ENCODE measurements around the gene MACROH2A2.

MACROH2A2 gene

DNA sequence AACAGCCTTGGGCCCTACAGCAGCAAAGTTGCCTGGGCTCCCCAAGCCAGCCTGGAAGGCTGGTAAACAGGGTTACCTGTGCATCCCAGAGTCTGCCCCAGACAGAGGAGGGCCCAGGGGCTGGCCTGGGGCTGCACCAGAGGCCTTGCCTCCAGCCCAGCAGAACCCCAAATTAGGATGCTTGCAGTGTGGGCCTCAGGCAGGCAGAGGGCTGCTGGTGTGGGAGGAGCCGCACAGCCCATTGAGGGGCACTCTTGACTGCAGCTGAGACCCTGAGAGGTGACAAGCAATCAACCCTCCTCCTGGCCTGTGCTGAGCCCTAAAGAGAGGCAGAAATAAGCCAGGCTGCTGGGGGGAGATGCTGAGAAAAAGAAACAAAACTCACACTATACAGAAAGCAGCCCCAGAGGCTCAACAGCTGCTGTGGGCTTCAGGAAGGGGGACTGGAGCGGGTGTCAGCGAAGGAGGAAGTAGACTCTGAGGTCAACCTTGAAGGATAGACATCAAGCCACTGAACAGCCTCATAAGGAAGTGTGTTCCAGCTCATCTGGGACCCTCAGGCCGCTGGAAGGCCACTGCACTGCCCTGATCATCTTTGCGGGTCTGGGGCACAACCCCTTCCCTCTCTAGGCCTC is 73.4 kb downstream of the MACROH2A2 start:
- no peak overlapping the region for H3K4me3 ChIP-seq (replicated peaks; ENCODE audit: low read depth, low read length)
- no peak for DNase-seq (ENCODE audit: extremely low read depth, low read depth)
- TF ChIP-seq, protein P1, sequence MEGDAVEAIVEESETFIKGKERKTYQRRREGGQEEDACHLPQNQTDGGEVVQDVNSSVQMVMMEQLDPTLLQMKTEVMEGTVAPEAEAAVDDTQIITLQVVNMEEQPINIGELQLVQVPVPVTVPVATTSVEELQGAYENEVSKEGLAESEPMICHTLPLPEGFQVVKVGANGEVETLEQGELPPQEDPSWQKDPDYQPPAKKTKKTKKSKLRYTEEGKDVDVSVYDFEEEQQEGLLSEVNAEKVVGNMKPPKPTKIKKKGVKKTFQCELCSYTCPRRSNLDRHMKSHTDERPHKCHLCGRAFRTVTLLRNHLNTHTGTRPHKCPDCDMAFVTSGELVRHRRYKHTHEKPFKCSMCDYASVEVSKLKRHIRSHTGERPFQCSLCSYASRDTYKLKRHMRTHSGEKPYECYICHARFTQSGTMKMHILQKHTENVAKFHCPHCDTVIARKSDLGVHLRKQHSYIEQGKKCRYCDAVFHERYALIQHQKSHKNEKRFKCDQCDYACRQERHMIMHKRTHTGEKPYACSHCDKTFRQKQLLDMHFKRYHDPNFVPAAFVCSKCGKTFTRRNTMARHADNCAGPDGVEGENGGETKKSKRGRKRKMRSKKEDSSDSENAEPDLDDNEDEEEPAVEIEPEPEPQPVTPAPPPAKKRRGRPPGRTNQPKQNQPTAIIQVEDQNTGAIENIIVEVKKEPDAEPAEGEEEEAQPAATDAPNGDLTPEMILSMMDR (IDR thresholded peaks at IDR 0.05; ENCODE audit: low read depth, low read length, missing control alignments): no peak

DNA sequence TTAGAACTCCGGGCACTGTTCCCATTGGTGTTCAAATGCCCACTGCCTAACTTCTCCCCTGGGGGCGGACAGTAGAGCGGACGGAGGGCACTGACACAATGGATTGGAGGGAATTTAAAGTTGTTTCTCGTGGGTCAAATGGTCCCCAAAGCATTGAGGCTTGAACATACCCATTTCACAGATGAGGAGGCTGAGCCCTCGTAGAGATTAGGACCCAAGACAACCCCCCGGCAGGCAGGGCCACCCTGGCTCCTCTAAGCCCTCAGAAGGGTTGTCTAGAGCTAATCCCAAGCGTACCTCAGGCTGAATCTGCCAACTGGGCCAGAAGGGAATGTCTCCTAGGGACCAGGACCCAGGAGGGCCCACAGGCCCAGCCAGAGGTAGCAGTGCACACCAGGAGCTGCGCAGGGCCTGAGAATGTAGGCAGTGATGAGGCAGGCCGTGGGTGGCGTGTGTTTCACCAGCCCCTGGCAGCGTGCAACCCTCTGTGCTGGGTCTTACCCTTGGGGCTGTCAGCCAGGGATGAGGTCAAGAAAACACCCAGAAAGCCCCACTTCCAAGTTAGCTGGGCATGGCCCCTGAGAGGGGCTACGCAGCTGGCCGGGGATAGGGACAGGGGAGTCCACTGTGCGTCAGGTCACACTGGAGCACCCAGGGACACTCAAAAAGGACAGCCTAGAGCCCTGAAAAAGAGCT is 74.2 kb downstream of the MACROH2A2 start:
- DNase-seq (ENCODE audit: extremely low read depth, low read depth): no peak
- TF ChIP-seq, protein P1 (IDR thresholded peaks at IDR 0.05; ENCODE audit: low read depth, low read length, missing control alignments): no peak

DNA sequence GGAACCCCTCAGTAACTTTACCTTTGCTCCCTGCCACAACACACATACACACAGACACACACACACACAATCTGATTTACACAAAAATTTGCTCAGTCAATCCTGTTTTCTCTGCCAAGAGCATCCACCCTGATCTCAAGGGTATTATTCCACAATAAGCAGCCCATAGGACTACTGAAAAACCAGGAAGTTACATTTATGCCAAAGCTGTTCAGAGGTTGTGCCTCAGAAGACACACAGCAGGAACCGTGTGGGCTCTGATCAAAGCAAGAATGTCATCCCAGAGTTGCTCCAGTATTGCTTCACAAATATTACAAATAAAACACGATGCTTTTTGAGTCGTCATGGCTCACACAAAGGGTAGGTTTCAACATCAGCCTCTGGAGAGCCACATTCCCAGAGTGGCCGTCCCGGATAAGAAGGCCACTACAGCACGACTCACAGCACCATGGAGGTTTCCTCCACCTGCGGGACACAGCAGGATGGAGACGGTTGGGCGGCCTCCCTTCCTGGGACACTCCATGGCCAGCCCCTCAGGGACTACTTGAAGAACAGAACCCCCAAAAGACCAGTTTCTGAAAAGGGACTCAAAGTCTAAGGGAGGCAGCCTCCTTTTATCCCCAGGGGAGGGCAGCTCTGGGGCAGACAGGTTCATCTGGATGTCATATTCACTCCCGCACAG is 78.4 kb downstream of the MACROH2A2 start:
- TF ChIP-seq, protein P1 (IDR thresholded peaks at IDR 0.05; ENCODE audit: low read depth, low read length, missing control alignments): no peak
- no peak for DNase-seq (ENCODE audit: extremely low read depth, low read depth)
- peak overlapping the region; percentile 64; the same call in 1 of the 2 replicates for H3K4me3 ChIP-seq (replicated peaks; ENCODE audit: low read depth, low read length)

More for the DNA sequence above, 74.2 kb downstream of the MACROH2A2 start:
- H3K4me3 ChIP-seq (replicated peaks; ENCODE audit: low read depth, low read length): no peak overlapping the region

DNA sequence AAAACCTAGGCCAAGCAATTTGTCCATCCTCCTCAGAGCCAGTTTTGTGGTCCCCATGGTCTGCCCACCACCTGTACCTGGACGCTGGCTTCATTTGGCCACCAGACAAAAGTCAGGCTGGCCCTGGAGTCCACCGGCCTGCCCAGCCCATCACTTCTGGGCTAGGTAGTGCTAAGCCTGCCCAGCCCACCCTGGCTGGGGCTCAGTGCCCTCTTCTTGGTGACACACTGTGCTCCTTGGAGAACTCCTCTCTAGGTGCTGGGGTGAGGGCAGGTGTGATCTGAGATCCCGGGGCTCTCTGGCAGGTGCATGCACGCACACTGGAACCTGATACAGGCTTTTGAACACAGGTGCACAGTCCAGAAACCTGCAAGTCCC is 78.9 kb downstream of the MACROH2A2 start:
- DNase-seq (ENCODE audit: extremely low read depth, low read depth): no peak
- TF ChIP-seq, protein P1 (IDR thresholded peaks at IDR 0.05; ENCODE audit: low read depth, low read length, missing control alignments): no peak
- peak overlapping the region; percentile 64 for H3K4me3 ChIP-seq (replicated peaks; ENCODE audit: low read depth, low read length)

DNA sequence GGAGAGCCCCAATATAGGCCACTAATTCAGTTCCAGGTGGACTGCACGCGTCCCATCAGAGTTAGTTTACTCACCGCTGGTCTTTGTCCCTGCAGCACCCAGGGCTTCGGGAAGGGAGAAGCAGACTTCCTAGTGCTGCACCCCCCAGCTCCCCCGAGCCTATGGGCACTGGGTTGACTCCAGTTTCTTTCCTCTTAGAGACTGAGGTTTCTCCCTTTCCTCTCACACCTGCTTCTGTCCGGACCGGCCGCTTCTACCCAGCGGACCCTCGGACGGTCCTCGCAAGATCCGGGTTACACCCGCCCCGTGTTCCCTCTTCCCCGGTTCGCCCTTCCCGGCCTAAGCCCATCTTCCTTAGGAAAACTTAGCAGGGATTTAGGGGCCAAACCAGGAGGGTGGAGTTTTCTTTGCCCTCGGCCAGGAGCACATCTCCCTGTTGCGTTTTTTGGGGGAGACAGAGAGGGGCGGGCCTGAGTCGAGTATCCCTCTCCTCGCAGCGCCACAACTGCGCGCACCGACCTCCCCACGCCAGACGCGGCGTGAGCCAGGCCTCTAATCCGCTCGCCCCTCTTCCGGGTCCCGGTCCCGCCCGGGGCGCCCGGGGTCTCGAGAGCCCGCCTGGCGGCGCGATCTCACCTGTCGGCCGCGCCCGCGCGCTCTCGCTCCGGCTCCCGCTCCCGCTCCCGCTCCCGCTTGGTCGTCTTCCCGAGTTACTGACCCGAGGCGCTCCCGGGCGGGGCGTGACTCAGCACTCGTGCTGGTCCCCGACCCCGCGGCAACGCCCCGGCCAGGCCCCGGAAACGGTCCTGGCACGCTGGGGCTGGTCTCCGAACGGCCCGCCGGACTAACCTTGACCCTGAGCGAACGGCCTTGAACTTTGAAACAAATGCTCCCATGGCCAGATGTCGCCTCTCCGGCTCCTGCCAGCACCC is 79.7 kb downstream of the MACROH2A2 start, which contains the start of gene AIFM2:
Gene AIFM2 (minus strand): TSS at position 728 of the 932 bp plus-strand sequence. CDS start 8,741 bp downstream, outside the sequence.
- TF ChIP-seq, protein P1 (IDR thresholded peaks at IDR 0.05; ENCODE audit: low read depth, low read length, missing control alignments): no peak
- H3K4me3 ChIP-seq (replicated peaks; ENCODE audit: low read depth, low read length): peak within 1 kb of the TSS; percentile 64
- DNase-seq (ENCODE audit: extremely low read depth, low read depth): peak; percentile 16

DNA sequence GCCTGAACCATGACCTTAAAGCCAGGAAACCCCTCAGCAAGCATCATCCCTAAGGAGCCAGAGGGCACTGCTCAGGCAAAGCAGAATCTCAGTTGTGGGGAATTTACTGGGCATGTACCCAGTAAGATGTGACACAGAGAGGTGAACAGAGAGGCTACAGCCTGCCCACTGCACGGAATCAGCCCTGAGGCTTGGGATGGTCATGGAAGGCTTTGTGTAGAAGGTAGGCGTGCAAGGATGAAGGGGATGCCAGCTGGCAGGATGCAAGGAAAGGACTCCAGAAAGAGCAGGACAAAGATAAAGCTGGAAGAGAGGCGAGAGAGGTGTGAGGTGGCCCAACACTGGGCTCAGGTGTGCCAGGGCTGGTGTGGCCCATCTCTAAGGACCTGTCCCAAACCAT is 82.4 kb downstream of the MACROH2A2 start:
- TF ChIP-seq, protein P1 (IDR thresholded peaks at IDR 0.05; ENCODE audit: low read depth, low read length, missing control alignments): no peak
- DNase-seq (ENCODE audit: extremely low read depth, low read depth): no peak
- no peak overlapping the region for H3K4me3 ChIP-seq (replicated peaks; ENCODE audit: low read depth, low read length)

Data from HFF-Myc (cell line).